ENCODE results near the gene LMF1. TPM values are rescaled to one million over a fixed set of nuclear protein-coding genes. Genes with fewer than 3 reads are reported as not detected.

Gene LMF1
- polyA plus RNA-seq, 6 donors from 2014 or later, result 8.2 to 19.6 (median 13.2) TPM

DNA sequence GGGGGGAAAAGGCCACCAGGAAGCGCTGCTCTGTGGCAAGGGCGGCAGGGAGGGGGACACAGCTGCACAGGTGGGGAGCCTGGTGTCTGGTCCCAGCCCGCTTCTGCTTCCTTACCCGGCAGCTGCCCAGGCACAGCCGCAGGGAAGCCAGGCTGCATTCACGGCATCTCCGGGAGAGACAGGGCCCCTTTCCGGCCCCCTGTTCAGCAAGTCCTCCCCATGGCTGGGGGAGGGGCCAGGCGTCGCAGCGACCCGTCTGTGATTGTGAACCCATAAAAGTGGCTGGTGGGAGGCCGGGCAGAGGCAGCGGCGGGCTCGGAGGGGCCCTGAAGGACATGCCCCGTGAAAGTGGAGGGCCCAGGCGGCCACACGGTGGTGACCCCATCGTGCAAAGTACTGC, 39.5 kb upstream of the LMF1 start:
- ATAC-seq (ENCODE audit: low read depth in 2 of 2), result no peak
- Mint-ChIP-seq H3K9me3 (no peaks in the 10 kb centered on the region), H3K4me1 (no peaks in the 10 kb centered on the region), H3K27me3 (peaks cover 6 to 27% (median 26%) of the 10 kb centered on the region in 3 donors), H3K4me3 (no peak overlapping the region), H3K27ac (no peak overlapping the region), H3K36me3 (no peaks in the 10 kb centered on the region)
- DNase-seq, result no peak

DNA sequence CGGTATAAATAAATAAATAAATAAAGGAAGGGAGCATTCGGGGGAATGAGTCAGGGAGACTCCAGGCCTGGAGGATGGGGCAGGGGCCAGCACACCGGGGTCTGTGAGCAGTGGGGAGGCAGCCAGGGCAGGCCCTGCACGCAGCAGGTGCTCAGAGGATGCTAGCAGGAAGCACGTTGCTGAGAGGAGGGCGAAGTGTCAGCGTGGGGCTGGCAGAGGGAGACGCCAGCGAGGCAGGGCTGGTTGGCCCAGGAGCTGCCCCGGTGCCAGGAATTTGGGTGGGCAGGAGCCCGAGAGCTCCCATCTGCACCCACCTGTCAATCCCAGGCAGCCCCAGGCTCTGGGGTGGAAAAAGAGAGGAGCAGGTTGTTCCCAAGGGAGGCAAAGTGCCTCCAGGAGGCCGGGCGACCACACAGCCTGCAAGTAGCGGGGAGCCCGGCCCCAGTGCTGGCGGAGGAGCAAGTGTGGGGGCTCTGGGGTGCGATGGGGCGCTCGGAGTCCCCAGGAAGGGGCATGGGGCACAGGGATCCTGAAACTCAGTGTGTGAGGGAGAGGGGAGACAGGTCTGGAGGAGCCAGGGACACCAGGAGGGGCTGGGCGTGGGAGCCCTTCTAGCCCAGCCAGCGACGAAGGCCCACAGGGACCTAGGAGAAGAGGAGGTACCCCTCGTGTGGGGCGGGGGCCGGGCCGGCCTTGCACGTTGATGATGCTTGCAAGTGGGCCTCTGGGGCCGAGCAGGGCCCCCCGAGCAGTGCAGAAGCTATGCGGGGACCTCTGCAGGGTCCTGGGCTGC, 38.8 kb upstream of the LMF1 start:
- Mint-ChIP-seq H3K36me3 (no peaks in the 10 kb centered on the region), H3K27me3 (peaks cover 6 to 27% (median 26%) of the 10 kb centered on the region in 3 donors), H3K27ac (no peak overlapping the region), H3K9me3 (no peaks in the 10 kb centered on the region), H3K4me1 (no peaks in the 10 kb centered on the region), H3K4me3 (no peak overlapping the region)
- ATAC-seq (ENCODE audit: low read depth in 2 of 2) (no peak), DNase-seq (no peak)

DNA sequence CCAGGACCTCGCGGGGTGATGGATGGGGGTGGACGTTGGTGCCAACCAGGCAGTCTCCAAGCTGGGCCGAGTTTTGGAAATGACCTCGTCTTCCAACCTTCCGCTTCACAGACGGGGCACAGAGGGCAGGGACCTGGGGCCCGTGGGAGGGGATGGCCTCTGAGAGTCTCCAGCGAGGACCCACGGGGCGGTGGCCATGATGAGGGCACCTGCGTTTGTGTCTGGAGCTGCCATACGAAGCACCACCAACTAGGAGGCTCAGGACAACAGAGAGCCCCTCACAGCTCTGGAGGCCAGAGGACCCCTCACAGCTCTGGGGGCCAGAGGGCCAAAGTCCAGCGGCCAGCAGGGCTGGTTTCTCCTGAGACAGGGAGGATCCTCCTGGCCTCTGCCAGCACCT, 37.3 kb upstream of the LMF1 start:
- ATAC-seq (ENCODE audit: low read depth in 2 of 2), result no peak
- Mint-ChIP-seq H3K36me3 (no peaks in the 10 kb centered on the region), H3K4me1 (peaks cover 0 to 5% (median 0%) of the 10 kb centered on the region in 3 donors), H3K27me3 (peaks cover 6 to 27% (median 26%) of the 10 kb centered on the region in 3 donors), H3K9me3 (no peaks in the 10 kb centered on the region), H3K4me3 (no peak overlapping the region), H3K27ac (no peak overlapping the region)
- no peak for DNase-seq

DNA sequence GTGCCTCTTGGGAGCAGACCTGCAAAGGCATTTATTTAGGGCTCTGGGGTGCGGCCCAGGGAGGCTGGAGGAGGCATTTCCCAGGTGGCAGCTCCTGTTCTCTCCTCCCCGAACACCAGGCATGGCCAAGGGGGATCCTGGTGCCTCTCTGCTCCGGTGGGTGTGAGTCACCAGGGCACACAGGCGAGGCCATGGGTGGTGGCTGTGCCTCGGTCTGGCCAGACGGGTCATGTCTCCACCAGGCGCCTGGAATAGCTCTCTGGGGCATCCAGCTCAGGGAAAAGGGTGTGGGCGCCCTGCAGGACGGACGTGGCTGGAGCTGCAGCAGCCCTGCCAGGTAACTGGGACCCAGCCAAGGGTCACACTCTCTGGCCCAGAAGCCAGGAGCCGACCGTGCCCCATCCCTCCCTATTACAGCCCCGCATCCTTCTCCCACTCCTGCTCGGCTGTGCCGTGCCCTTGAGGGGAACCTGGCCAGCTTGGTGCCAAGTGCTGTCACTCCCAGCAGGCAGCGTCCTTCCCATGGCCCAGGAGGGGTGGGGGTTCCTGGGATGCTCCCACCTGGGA, 36.6 kb upstream of the LMF1 start:
- H3K27ac Mint-ChIP-seq, result no peak overlapping the region
- no peaks in the 10 kb centered on the region for H3K9me3 Mint-ChIP-seq
- H3K36me3 Mint-ChIP-seq, result no peaks in the 10 kb centered on the region
- H3K27me3 Mint-ChIP-seq, result peaks cover 6 to 27% (median 26%) of the 10 kb centered on the region in 3 donors
- H3K4me1 Mint-ChIP-seq, result peaks cover 0 to 5% (median 0%) of the 10 kb centered on the region in 3 donors
- ATAC-seq (ENCODE audit: low read depth in 2 of 2), result no peak
- no peak for DNase-seq
- no peak overlapping the region for H3K4me3 Mint-ChIP-seq

DNA sequence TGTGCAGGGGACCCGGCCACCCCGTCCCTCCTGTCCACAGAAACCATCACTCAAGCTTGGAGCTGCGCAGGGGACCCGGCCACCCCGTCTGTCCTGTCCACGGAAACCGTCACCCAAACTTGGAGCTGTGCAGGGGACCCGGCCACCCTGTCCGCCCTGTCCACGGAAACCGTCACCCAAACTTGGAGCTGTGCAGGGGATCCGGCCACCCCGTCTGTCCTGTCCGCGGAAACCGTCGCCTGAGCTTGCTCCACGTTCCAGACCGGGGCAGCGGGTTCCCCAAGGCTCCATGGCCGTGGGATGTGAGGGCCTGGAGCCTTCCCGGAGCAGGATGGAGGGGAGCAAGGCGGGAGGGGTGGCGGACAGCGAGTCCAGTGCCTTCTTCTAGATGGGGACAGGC, 36.0 kb upstream of the LMF1 start:
- Mint-ChIP-seq H3K36me3 (no peaks in the 10 kb centered on the region), H3K9me3 (no peaks in the 10 kb centered on the region), H3K4me1 (peaks cover 0 to 5% (median 0%) of the 10 kb centered on the region in 3 donors), H3K27me3 (peaks cover 6 to 26% (median 26%) of the 10 kb centered on the region in 3 donors), H3K27ac (no peak overlapping the region), H3K4me3 (no peak overlapping the region)
- ATAC-seq (ENCODE audit: low read depth in 2 of 2), result no peak
- no peak for DNase-seq

DNA sequence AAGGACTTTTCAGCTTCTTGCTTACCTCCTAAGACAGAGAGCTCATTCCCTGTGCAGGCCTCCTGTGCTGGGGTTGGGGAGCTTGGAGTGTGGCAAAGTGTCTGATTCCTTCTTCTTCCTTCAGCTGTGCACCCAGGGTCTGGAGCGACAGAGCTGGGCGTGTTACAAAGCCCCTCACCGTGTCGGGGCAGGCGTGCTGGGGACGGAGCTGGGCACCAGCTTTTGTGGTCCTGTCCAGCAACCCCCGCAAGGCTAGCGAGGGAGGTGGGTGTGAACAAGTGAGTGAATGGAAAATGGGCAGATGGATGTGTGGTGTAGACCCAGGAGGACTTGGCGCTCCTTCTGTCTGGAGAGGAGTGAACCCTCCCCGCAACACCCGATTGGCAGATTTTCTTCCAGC, 34.5 kb upstream of the LMF1 start:
- ATAC-seq (ENCODE audit: low read depth in 2 of 2) (no peak), DNase-seq (no peak)
- Mint-ChIP-seq H3K9me3 (no peaks in the 10 kb centered on the region), H3K4me1 (peaks cover 0 to 5% (median 0%) of the 10 kb centered on the region in 3 donors), H3K36me3 (no peaks in the 10 kb centered on the region), H3K27ac (peak overlapping the region in 1 of 6 donors; percentile 15), H3K4me3 (peak overlapping the region in 1 of 8 donors; percentile 47), H3K27me3 (peaks cover 6 to 16% (median 15%) of the 10 kb centered on the region in 3 donors)

DNA sequence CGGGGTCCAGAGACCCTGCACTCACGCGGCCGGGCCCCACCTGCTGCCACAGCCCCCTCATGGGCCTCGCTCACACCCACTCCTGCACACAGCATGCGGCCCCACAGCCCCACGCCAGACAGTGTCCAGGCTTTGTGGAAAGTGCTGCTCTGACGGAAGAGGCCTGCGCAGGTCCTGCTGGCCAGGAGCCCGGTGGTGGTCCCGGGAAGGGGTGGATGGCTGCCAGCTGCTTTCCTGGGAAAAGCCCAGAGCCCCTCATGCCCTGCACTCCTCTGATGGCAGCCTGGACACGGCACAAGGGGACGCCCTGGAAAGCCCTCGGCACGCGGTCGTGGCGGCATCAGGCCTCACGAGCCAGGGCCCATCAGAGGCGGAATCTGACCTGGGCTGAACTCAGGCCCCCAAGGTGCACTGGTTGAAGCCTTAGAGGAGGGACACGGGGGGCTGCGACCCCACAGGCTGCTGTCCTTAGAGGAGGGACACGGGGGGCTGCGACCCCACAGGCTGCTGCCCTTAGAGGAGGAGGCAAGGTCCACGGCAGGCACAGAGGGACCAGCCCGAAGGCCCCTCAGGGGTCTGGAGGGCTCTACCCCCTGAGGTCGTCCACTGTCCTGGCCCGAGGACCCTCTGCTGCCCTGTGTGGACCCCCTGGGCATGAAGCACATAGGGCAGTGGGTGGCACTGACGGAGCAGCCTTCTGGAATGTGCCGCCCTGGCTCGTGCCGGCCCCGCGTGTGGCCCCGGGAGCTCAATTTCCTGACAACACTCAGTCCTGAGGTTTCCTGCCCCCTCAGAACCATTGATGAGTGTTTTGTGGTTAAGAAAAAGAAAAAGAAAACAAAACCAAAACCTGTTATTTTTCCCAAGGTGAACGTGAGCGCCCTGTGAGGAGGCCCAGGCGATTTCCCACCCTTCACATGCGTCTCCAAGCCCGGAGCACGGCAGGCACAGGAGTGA, 32.9 kb upstream of the LMF1 start:
- no peak overlapping the region for H3K4me3 Mint-ChIP-seq
- H3K27me3 Mint-ChIP-seq, result peaks cover 3 to 12% (median 12%) of the 10 kb centered on the region in 3 donors
- peak overlapping the region in 1 of 6 donors; percentile 53 for H3K27ac Mint-ChIP-seq
- no peak for DNase-seq
- H3K9me3 Mint-ChIP-seq, result no peaks in the 10 kb centered on the region
- no peaks in the 10 kb centered on the region for H3K36me3 Mint-ChIP-seq
- ATAC-seq (ENCODE audit: low read depth in 2 of 2), result no peak
- H3K4me1 Mint-ChIP-seq, result peaks cover 0 to 5% (median 0%) of the 10 kb centered on the region in 3 donors

DNA sequence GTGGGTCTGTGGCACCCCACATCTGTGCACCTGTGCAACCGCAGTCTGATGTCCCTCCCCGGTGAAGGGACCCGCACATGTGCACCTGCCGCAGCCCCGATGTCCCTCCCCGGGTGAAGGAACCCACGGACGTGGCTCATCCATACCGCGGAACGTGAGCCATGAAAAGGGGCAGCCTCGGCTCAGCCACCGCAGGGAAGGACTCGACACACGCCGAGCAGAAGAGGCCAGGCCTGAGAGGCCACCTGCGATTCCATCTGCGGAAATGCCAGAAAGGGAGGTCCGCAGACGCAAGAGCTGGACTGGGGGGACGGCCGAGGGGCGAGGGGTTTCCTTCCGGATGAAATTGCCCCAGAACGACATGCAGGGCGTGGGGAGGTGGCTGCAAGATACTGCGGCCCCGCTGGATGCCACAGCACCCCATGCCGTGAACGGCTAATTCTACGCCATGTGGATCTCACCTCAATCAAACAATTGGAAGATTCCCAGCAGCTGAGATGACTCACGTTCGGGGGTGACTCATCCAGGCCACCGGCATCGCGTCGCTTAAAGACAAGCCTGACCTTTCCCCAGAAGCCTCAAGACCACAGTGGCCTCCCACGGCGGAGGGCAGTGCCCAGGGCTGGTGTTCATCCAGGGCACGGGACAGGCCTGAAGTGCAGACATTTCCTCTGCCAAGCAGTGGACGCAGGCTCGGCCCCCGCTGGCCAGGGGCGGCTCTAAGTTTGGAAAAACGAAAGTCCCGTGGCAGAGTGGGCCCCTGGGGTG, 31.8 kb upstream of the LMF1 start:
- DNase-seq (no peak), ATAC-seq (ENCODE audit: low read depth in 2 of 2) (no peak)
- Mint-ChIP-seq H3K27ac (no peak overlapping the region), H3K36me3 (no peaks in the 10 kb centered on the region), H3K27me3 (peaks cover 0 to 19% (median 18%) of the 10 kb centered on the region in 3 donors), H3K4me1 (peaks cover 0 to 5% (median under 1%) of the 10 kb centered on the region in 3 donors), H3K9me3 (no peaks in the 10 kb centered on the region), H3K4me3 (no peak overlapping the region)

DNA sequence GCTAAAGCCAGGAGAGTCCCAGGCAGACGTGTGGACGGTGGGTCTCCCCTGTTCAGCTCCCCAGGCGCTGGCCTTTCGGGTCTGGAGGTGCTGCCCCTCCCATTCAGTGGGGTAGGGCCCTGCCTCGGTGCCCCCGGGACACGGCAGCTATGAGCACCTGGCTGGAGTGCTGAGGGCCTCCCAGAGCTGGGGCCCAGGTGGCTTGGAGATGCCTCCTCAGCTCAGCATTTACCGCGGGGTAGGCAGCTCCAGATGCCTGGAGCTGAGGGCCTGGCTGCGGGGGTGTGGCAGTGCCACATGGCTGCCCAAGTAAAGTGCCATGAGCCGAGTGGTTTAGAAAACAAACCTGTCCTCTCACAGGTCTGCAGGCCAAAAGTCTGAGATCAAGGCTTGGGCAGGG, 30.3 kb upstream of the LMF1 start:
- Mint-ChIP-seq H3K27ac (no peak overlapping the region), H3K4me1 (peaks cover 0 to 5% (median 2%) of the 10 kb centered on the region in 3 donors), H3K27me3 (peaks cover under 1 to 34% (median 28%) of the 10 kb centered on the region in 3 donors), H3K9me3 (peaks cover under 1 to 8% (median 7%) of the 10 kb centered on the region in 7 donors), H3K4me3 (no peak overlapping the region), H3K36me3 (peaks cover 4 to 9% of the 10 kb centered on the region in 2 donors)
- DNase-seq (no peak), ATAC-seq (ENCODE audit: low read depth in 2 of 2) (no peak)

DNA sequence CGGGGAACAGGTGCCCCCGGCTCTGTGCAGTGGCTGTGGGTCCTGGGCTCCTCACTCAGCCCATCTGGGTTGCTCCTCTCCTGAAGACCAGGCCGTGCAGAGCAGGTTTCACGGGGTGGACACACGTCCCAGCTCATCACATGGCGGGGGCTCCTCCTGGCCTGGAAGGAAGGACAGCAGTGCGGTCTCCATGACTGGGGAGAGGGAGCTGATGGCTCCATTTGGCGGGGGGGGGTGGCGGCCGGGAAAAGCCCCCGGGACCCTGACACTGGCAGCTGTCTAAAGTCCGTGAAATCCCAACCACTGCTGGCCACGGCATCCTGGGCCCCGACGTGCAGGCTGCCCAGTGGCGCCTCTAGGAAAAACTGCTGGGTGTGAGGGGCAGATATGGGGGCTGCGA, 29.8 kb upstream of the LMF1 start:
- ATAC-seq (ENCODE audit: low read depth in 2 of 2) (no peak), DNase-seq (no peak)
- Mint-ChIP-seq H3K36me3 (peaks cover 9 to 14% of the 10 kb centered on the region in 2 donors), H3K27ac (no peak overlapping the region), H3K4me1 (peaks cover 0 to 5% (median 2%) of the 10 kb centered on the region in 3 donors), H3K27me3 (peaks cover 5 to 37% (median 32%) of the 10 kb centered on the region in 3 donors), H3K9me3 (peaks cover 3 to 13% (median 12%) of the 10 kb centered on the region in 7 donors), H3K4me3 (peak overlapping the region in 1 of 8 donors; percentile 6)

DNA sequence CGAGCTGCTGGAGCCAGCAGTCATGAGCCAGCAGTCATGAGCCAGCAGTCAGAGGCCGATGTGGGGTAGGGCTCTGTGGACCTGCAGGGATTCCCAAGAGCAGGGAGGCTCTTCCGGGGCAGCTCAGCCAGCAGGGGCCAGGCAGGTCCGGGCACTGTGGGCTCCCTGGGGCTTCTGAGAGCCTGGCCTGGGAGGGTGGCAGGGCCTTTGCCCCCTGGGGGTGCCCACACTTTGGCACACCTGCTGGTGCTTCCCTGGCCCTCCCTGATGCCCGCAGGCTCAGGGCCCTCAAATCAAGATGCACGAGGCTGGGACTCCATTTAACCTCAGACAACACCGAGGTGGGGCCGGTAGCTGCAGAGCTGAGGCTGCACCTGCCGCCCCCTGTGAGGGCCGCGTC, 28.9 kb upstream of the LMF1 start:
- Mint-ChIP-seq H3K36me3 (peaks cover 14 to 23% of the 10 kb centered on the region in 2 donors), H3K27ac (no peak overlapping the region), H3K4me3 (no peak overlapping the region), H3K27me3 (peaks cover 10 to 42% (median 37%) of the 10 kb centered on the region in 3 donors), H3K9me3 (peaks cover 10 to 22% (median 21%) of the 10 kb centered on the region in 7 donors), H3K4me1 (peaks cover 0 to 5% (median 2%) of the 10 kb centered on the region in 3 donors)
- ATAC-seq (ENCODE audit: low read depth in 2 of 2) (no peak), DNase-seq (no peak)

DNA sequence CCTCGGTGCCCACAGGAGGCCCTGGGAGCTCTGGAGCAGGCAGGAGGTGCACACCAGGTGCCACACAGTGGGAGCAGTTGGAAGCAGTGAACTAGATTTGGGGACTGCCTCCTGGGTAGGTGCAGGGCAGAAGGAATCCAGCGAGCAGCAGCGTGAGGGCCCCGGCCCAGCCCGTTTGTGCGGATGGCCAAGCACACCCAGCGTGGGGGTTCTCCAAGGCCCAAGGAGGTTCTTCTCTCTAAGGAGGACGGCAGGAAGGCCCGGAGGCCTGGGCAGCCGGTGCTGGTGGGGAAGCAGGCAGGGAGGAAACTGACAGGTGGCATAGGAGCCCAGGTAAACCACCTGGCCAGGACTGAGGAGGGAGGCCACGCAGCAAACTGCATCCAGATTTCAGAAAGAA, 27.8 kb upstream of the LMF1 start:
- H3K4me1 Mint-ChIP-seq, result peaks cover 0 to 2% (median 0%) of the 10 kb centered on the region in 3 donors
- no peak overlapping the region for H3K27ac Mint-ChIP-seq

More for the DNA sequence above, 27.8 kb upstream of the LMF1 start:
- H3K36me3 Mint-ChIP-seq, result peaks cover 14 to 24% of the 10 kb centered on the region in 2 donors
- H3K9me3 Mint-ChIP-seq, result peaks cover 12 to 24% (median 23%) of the 10 kb centered on the region in 7 donors
- DNase-seq (no peak), ATAC-seq (ENCODE audit: low read depth in 2 of 2) (no peak)
- H3K4me3 Mint-ChIP-seq, result no peak overlapping the region
- H3K27me3 Mint-ChIP-seq, result peaks cover 10 to 44% (median 37%) of the 10 kb centered on the region in 3 donors
